VCaP (cell line): ENCODE measurements around the gene ZNF654.

Experiments
- H3K27ac ChIP-seq: fragments of 450-650 bp; 2 replicates; pipeline ENCODE4 v1.5.1; 2017
- CTCF ChIP-seq: fragments of 450-650 bp; conservative IDR thresholded peaks from 2 replicates; pipeline ENCODE4 v1.5.1; 2017; ENCODE audit warnings: mild to moderate bottlenecking, moderate library complexity

The ZNF654 gene

GRCh38 chr3:88150806-88151205 is 91.8 kb downstream of the ZNF654 start:
- no peak for TF ChIP-seq CTCF
- peak overlapping the region; percentile 98 for H3K27ac ChIP-seq

- no peak for TF ChIP-seq CTCF
- peak overlapping the region; percentile 98; the same call in 1 of the 2 replicates for H3K27ac ChIP-seq
Observed at GRCh38 chr3:88151358-88151757, 92.3 kb downstream of the ZNF654 start.

- H3K27ac ChIP-seq, result no peak overlapping the region
- no peak for TF ChIP-seq CTCF
Observed at GRCh38 chr3:88152841-88153240, 93.8 kb downstream of the ZNF654 start.

GRCh38 chr3:88166419-88166971 is 107.4 kb downstream of the ZNF654 start:
- H3K27ac ChIP-seq, result no peak overlapping the region
- TF ChIP-seq CTCF, result no peak

GRCh38 chr3:88167173-88167572 is 108.1 kb downstream of the ZNF654 start:
- no peak overlapping the region for H3K27ac ChIP-seq
- TF ChIP-seq CTCF, result no peak

- H3K27ac ChIP-seq, result no peak overlapping the region
- TF ChIP-seq CTCF, result no peak
Observed at GRCh38 chr3:88167704-88168103, 108.6 kb downstream of the ZNF654 start.

GRCh38 chr3:88168171-88168570 is 109.1 kb downstream of the ZNF654 start:
- no peak overlapping the region for H3K27ac ChIP-seq
- TF ChIP-seq CTCF, result no peak
